AG04449 (cell line): ENCODE data around the gene DSG2.

Source experiments
- CTCF ChIA-PET: fragments of 350-600 bp; formaldehyde crosslinking; extraction: SDS; loops from one replicate; lab custom pipeline; 2021; ENCODE audit warnings: antibody characterized with exemption; lab: Yijun Ruan, JAX
- POLR2A ChIA-PET: fragments of 400-600, 350-600 bp; formaldehyde crosslinking; extraction: SDS; loops from one replicate; lab custom pipeline; 2020; ENCODE audit warnings: antibody characterized with exemption, inconsistent platforms; lab: Yijun Ruan, JAX
- DNase-seq: peaks from one replicate; pipeline ENCODE4 v3.0.0-alpha.2; 2010; ENCODE audit warnings: low read depth, low spot score
- H3K4me3 ChIP-seq: 2 replicates; pipeline ENCODE4 v1.5.1; 2011; ENCODE audit warnings: low read depth, mild to moderate bottlenecking, control low read depth, low read length
- CTCF ChIP-seq: IDR thresholded peaks from one replicate; pipeline ENCODE4 v1.5.1; 2011; ENCODE audit warnings: mild to moderate bottlenecking, moderate library complexity, low read length, control low read depth, inconsistent platforms; ENCODE audit not compliant: insufficient read depth; ENCODE audit errors: missing control alignments

The DSG2 gene

GRCh38 chr18:31595121-31595771, 97.3 kb downstream of the DSG2 start:
- CTCF ChIA-PET, result no interaction called here
- H3K4me3 ChIP-seq, result no peak overlapping the region
- DNase-seq, result no peak
- POLR2A ChIA-PET, result no interaction called here
- no peak for TF ChIP-seq CTCF

- DNase-seq, result no peak
- POLR2A ChIA-PET, result no interaction called here
- TF ChIP-seq CTCF, result no peak
- no peak overlapping the region for H3K4me3 ChIP-seq
- CTCF ChIA-PET, result no interaction called here
Observed at GRCh38 chr18:31596081-31596872, 98.3 kb downstream of the DSG2 start.

GRCh38 chr18:31598021-31598805, 100.2 kb downstream of the DSG2 start:
- CTCF ChIA-PET, result no interaction called here
- no peak for DNase-seq
- no peak overlapping the region for H3K4me3 ChIP-seq
- POLR2A ChIA-PET, result no interaction called here
- TF ChIP-seq CTCF, result no peak
